ENCODE measurements around the gene PHLPP1. TPM values are rescaled to one million over a fixed set of nuclear protein-coding genes. Genes with fewer than 3 reads are reported as not detected.

The PHLPP1 gene
- total and polyA plus RNA-seq, 9 donors: 4.4 to 15.9 (median 12.0) TPM

DNA sequence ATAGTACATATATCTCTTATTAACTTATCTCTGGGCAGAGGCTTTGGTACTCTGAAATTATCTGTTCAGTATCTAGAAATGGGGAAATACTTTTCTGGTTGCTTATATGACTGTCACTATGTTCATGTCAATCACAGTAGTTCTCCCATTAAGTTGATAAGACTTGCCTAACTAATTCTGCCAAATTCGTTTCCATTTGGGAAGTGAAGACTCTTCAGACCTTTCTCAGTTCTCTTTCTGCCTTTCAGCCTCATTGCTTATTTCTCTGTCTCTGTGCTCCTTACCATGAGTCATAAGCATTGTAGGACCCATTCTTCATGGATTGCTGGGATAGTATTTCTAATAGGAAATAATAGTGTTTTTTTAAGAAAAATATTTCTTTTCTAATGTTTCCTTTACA, 113.5 kb downstream of the PHLPP1 start:
- TF ChIP-seq, protein P1, sequence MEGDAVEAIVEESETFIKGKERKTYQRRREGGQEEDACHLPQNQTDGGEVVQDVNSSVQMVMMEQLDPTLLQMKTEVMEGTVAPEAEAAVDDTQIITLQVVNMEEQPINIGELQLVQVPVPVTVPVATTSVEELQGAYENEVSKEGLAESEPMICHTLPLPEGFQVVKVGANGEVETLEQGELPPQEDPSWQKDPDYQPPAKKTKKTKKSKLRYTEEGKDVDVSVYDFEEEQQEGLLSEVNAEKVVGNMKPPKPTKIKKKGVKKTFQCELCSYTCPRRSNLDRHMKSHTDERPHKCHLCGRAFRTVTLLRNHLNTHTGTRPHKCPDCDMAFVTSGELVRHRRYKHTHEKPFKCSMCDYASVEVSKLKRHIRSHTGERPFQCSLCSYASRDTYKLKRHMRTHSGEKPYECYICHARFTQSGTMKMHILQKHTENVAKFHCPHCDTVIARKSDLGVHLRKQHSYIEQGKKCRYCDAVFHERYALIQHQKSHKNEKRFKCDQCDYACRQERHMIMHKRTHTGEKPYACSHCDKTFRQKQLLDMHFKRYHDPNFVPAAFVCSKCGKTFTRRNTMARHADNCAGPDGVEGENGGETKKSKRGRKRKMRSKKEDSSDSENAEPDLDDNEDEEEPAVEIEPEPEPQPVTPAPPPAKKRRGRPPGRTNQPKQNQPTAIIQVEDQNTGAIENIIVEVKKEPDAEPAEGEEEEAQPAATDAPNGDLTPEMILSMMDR (IDR thresholded peaks at IDR 0.05): no peak
- Histone ChIP-seq H3K27me3 (no peaks in the 10 kb centered on the region), H3K4me1 (ENCODE audit: insufficient read depth) (no peaks in the 10 kb centered on the region), H3K4me3 (no peak overlapping the region), H3K9me3 (no peaks in the 10 kb centered on the region), H3K27ac (no peak overlapping the region), H3K36me3 (no peaks in the 10 kb centered on the region)
- no peak for DNase-seq
- WGBS, 3 donors: 86 to 94% (median 88%) methylated on average over 1 of the region's 1 CpG
- intact Hi-C loops (cut with DNase I): no loop called here

DNA sequence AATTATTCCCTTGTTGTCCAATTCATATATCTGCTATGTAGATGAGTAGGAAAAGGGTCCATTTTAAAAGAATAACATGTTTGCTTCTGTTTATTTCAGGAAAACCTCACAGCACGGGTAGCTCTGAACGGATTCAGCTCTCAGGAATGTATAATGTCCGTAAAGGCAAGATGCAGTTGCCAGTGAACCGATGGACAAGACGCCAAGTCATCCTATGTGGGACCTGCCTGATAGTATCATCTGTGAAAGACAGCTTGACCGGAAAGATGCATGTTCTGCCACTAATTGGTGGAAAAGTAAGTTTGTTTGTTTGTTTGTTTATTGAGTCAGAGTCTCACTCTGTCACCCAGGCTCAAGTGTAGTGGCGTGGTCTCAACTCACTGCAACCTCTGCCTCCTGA, 114.6 kb downstream of the PHLPP1 start:
- WGBS, 3 donors: 92 to 96% (median 95%) methylated on average over 7 of the region's 7 CpGs
- intact Hi-C loops (cut with DNase I): no loop called here
- TF ChIP-seq, protein P1 (IDR thresholded peaks at IDR 0.05): no peak
- TF ChIP-seq POLR2A (IDR thresholded peaks at IDR 0.05) (no peak), EP300 (IDR thresholded peaks at IDR 0.05) (no peak)

DNA sequence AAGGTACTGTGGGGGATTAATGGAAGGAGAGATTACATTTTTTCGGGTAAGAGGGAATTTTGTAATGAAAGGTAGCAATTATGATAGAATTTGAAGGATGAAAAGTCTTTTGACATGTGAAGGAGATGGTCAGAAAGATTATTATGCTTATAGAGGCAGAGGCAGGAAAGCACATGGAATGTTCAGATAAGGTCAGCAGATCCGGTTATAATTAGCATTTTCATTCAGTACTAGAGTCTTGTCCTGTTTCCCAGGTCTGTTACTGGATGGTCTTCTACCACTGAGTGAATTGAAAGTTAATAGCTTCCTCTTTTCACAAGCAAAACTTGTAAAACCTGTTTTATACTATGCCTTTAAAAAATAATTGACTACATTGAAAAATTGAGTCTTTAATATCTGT, 116.9 kb downstream of the PHLPP1 start:
- TF ChIP-seq, protein P1 (IDR thresholded peaks at IDR 0.05): no peak
- no peak for TF ChIP-seq EP300 (IDR thresholded peaks at IDR 0.05)
- no peak for TF ChIP-seq POLR2A (IDR thresholded peaks at IDR 0.05)
- Histone ChIP-seq H3K4me1 (ENCODE audit: insufficient read depth) (no peaks in the 10 kb centered on the region), H3K27ac (no peak overlapping the region), H3K4me3 (no peak overlapping the region), H3K36me3 (no peaks in the 10 kb centered on the region), H3K9me3 (no peaks in the 10 kb centered on the region), H3K27me3 (no peaks in the 10 kb centered on the region)
- DNase-seq: no peak
- 79 to 80% (median 80%) methylated on average over 2 of the region's 2 CpGs for WGBS, 3 donors
- intact Hi-C loops (cut with DNase I): no loop called here

More for the DNA sequence above, 114.6 kb downstream of the PHLPP1 start:
- no peaks in the 10 kb centered on the region for H3K36me3 ChIP-seq
- no peaks in the 10 kb centered on the region for H3K27me3 ChIP-seq
- H3K27ac ChIP-seq: no peak overlapping the region
- H3K4me1 ChIP-seq (ENCODE audit: insufficient read depth): no peaks in the 10 kb centered on the region
- DNase-seq: no peak
- H3K4me3 ChIP-seq: no peak overlapping the region
- H3K9me3 ChIP-seq: no peaks in the 10 kb centered on the region

GRCh38 chr18:62833494-62833893, 118.2 kb downstream of the PHLPP1 start:
- 78 to 92% (median 83%) methylated on average over 1 of the region's 1 CpG for WGBS, 3 donors
- intact Hi-C loops (cut with DNase I): no loop called here
- Histone ChIP-seq H3K4me3 (no peak overlapping the region), H3K27me3 (no peaks in the 10 kb centered on the region), H3K36me3 (no peaks in the 10 kb centered on the region), H3K9me3 (no peaks in the 10 kb centered on the region), H3K4me1 (ENCODE audit: insufficient read depth) (no peaks in the 10 kb centered on the region), H3K27ac (no peak overlapping the region)
- TF ChIP-seq, protein P1 (IDR thresholded peaks at IDR 0.05): no peak
- TF ChIP-seq EP300 (IDR thresholded peaks at IDR 0.05): no peak
- TF ChIP-seq POLR2A (IDR thresholded peaks at IDR 0.05): no peak
- no peak for DNase-seq

Measured in ovary (tissue), 9 donors.